B cell (primary cell): Measurements from ENCODE around the gene USO1. TPM values are rescaled to one million over a fixed set of nuclear protein-coding genes. Genes with fewer than 3 reads are reported as not detected.

Source experiments
- ATAC-seq: fragments of 200-7000 bp; cut with Tn5 transposase; one replicate; pipeline ENCODE4 v1.10.0; 2021; ENCODE audit warnings: low read depth, mild to moderate bottlenecking, moderate number of reproducible peaks, moderate library complexity
- CTCF ChIA-PET: fragments of 350-600 bp; sonication (Branson Sonifier 250); formaldehyde crosslinking; loops from one replicate; lab custom pipeline; 2021; ENCODE audit warnings: antibody characterized with exemption, inconsistent platforms; lab: Charles Lee
- POLR2A ChIA-PET: fragments of 350-600 bp; sonication (Branson Sonifier 250); formaldehyde crosslinking; loops from one replicate; lab custom pipeline; 2021; ENCODE audit warnings: antibody characterized with exemption; lab: Charles Lee
- DNase-seq: peaks from one replicate; pipeline ENCODE4 v3.0.0; 2013
- H2AFZ ChIP-seq: 2 replicates; pipeline ENCODE4 v1.6.1; 2012; ENCODE audit warnings: mild to moderate bottlenecking, low read depth, low read length; ENCODE audit not compliant: insufficient read depth, poor library complexity, severe bottlenecking
- H3K27ac ChIP-seq, 2 donors: 1 replicate in 1 of 2; 2 replicates in 1 of 2; pipeline ENCODE4 v1.5.1; 2012 to 2013; ENCODE audit warnings: low read length in 2 of 2, mild to moderate bottlenecking in 2 of 2, moderate library complexity in 1 of 2
- H3K27me3 ChIP-seq, 4 experiments: fragments of 200-600 bp in 1 of 4; sonication (generic) in 1 of 4; replicated peaks in 1 of 4; 1 replicate in 2 of 4; 2 replicates in 2 of 4; pipeline versions ENCODE4 v1.6.1 to v1.7.0; 2013 to 2016; ENCODE audit warnings: low read length in 3 of 4, mild to moderate bottlenecking in 2 of 4, mixed read lengths in 1 of 4, moderate library complexity in 1 of 4; ENCODE audit not compliant: insufficient read depth in 4 of 4, control insufficient read depth in 3 of 4; ENCODE audit errors: control extremely low read depth in 1 of 4
- H3K36me3 ChIP-seq, 2 experiments: replicated peaks in 1 of 2; 1 replicate in 1 of 2; 2 replicates in 1 of 2; pipeline versions ENCODE4 v1.6.1 to v1.7.1; 2013; ENCODE audit warnings: low read length in 1 of 2; ENCODE audit not compliant: insufficient read depth in 2 of 2, control insufficient read depth in 1 of 2; ENCODE audit errors: control extremely low read depth in 1 of 2, extremely low read depth in 1 of 2
- H3K4me1 ChIP-seq, 2 donors: fragments of 200-600 bp in 1 of 2; sonication (generic) in 1 of 2; 1 replicate in 1 of 2; 2 replicates in 1 of 2; pipeline versions ENCODE4 v1.5.1 to v1.6.1; 2013 to 2017; ENCODE audit warnings: low read length in 2 of 2; ENCODE audit not compliant: control insufficient read depth in 2 of 2, insufficient read depth in 2 of 2
- H3K4me2 ChIP-seq: replicated peaks from 2 replicates; pipeline ENCODE3; 2012; ENCODE audit warnings: mild to moderate bottlenecking, low read depth, low read length; ENCODE audit not compliant: poor library complexity, severe bottlenecking
- H3K4me3 ChIP-seq, 5 experiments: fragments of 200-600 bp in 1 of 5; sonication (generic) in 1 of 5; 1 replicate in 3 of 5; 2 replicates in 2 of 5; pipeline versions ENCODE4 v1.5.1 to v1.7.0; 2011 to 2016; ENCODE audit warnings: low read length in 4 of 5, mild to moderate bottlenecking in 4 of 5, low read depth in 2 of 5, control low read depth in 1 of 5, moderate library complexity in 1 of 5; ENCODE audit not compliant: insufficient read depth in 1 of 5; ENCODE audit errors: control extremely low read depth in 1 of 5, extremely low read depth in 1 of 5
- H3K79me2 ChIP-seq: fragments of 200-600 bp; sonication (generic); one replicate; pipeline ENCODE4 v1.6.0; 2016; ENCODE audit warnings: low read length; ENCODE audit not compliant: control insufficient read depth, insufficient read depth
- H3K9ac ChIP-seq: fragments of 200-600 bp; sonication (generic); 2 replicates; pipeline ENCODE4 v1.6.1; 2017; ENCODE audit warnings: mild to moderate bottlenecking, low read length, moderate library complexity
- H3K9me3 ChIP-seq, 3 donors: one replicate each; pipeline versions ENCODE4 v1.6.1 to v1.7.1; 2013; ENCODE audit warnings: low read length in 2 of 3; ENCODE audit not compliant: control insufficient read depth in 2 of 3, insufficient read depth in 1 of 3; ENCODE audit errors: control extremely low read depth in 1 of 3
- H4K20me1 ChIP-seq: 2 replicates; pipeline ENCODE4 v1.6.0; 2012; ENCODE audit warnings: mild to moderate bottlenecking, low read length; ENCODE audit not compliant: insufficient read depth, control insufficient read depth, poor library complexity, severe bottlenecking
- H3K27ac Mint-ChIP-seq: one replicate; pipeline ENCODE4 v1.8.0; 2021; ENCODE audit warnings: mixed read lengths
- H3K27me3 Mint-ChIP-seq: one replicate; pipeline ENCODE4 v1.8.0; 2021; ENCODE audit warnings: mixed read lengths
- H3K4me1 Mint-ChIP-seq: one replicate; pipeline ENCODE4 v1.8.0; 2021; ENCODE audit warnings: mixed read lengths
- H3K4me3 Mint-ChIP-seq: one replicate; pipeline ENCODE4 v1.8.0; 2021; ENCODE audit warnings: mixed read lengths
- H3K9me3 Mint-ChIP-seq: one replicate; pipeline ENCODE4 v1.8.0; 2022; ENCODE audit warnings: mixed read lengths; ENCODE audit not compliant: insufficient read depth
- CTCF ChIP-seq: fragments of 200-600 bp; IDR thresholded peaks from one replicate; pipeline ENCODE4 v1.8.0; 2022; ENCODE audit warnings: antibody characterized with exemption, mild to moderate bottlenecking
- EZH2 ChIP-seq: IDR thresholded peaks from 2 replicates; pipeline ENCODE4 v1.6.1; 2012; ENCODE audit warnings: borderline replicate concordance, low read depth, mild to moderate bottlenecking, moderate library complexity, low read length; ENCODE audit not compliant: insufficient read depth, poor library complexity, severe bottlenecking
- WGBS: methylation state at CpG from one replicate; pipeline ENCODE4 v1.1.5; 2013; ENCODE audit warnings: missing lambda C conversion rate; ENCODE audit not compliant: insufficient coverage; 5-methylcytosine and 5-hydroxymethylcytosine counted together
- intact Hi-C: fragments of 100-400 bp; cut with micrococcal nuclease; formaldehyde crosslinking; loops from one replicate; pipeline ENCODE4 v1.10.0; 2022
- polyA plus RNA-seq: library from polyadenylated mRNA; depleted of rRNA; stranded (reverse); fragments of >200 nt; gene quantifications from 2 replicates; pipeline ENCODE4 v1.2.3, GENCODE V29; 2012
- small RNA-seq: library from RNA; depleted of rRNA; stranded (forward); fragments of <200 nt; gene quantifications from one replicate; pipeline ENCODE3, GENCODE V24; 2012; ENCODE audit warnings: low replicate concordance, low read depth; ENCODE audit not compliant: insufficient read length
- total RNA-seq, 2 donors: library from RNA; stranded (reverse); fragments of 120-200 nt in 1 of 2; gene quantifications; 1 replicate in 1 of 2; 2 replicates in 1 of 2; pipeline versions ENCODE4 v1.2.3 to v1.2.4, GENCODE V29; 2013 to 2022

The USO1 gene
- total and polyA plus RNA-seq, 2 donors (not counting 1 experiment from before 2014, with no cell fraction given), result 12.3 to 45.0 TPM

GRCh38 chr4:75860606-75861005, 136.2 kb downstream of the USO1 start:
- ATAC-seq (no peak), DNase-seq (no peak)
- Histone ChIP-seq H3K9ac (no peak overlapping the region), H3K27me3 (peaks cover 0 to 2% (median 0%) of the 10 kb centered on the region in 4 experiments), H3K36me3 (no peaks in the 10 kb centered on the region), H3K27ac (no peak overlapping the region), H2AFZ (no peak overlapping the region), H3K4me2 (no peak overlapping the region), H3K4me3 (no peak overlapping the region), H3K4me1 (no peaks in the 10 kb centered on the region), H4K20me1 (no peaks in the 10 kb centered on the region), H3K79me2 (no peaks in the 10 kb centered on the region), H3K9me3 (no peaks in the 10 kb centered on the region)
- Mint-ChIP-seq H3K4me3 (no peak overlapping the region), H3K27me3 (peaks cover 10% of the 10 kb centered on the region), H3K27ac (no peak overlapping the region), H3K4me1 (no peaks in the 10 kb centered on the region), H3K9me3 (peaks cover 2% of the 10 kb centered on the region)
- ChIA-PET POLR2A (no interaction called here), CTCF (interaction anchor here (1.1 kb wide), 1 partner anchor 35 kb away, joined by 3 read pairs; no protein-coding TSS in a partner anchor)
- 95% methylated on average over 4 of the region's 5 CpGs for WGBS
- TF ChIP-seq EZH2 (no peak), CTCF (no peak)
- intact Hi-C loops, result no loop called here

Small RNA genes within 50 kb of the gene (small RNA-seq; reads per million reads assigned to genes)
- gene RNU2-16P, result not detected

Other genes with a start within 250 kb of the USO1 start
- 33.3 and 34.5 TPM in 2 replicates for gene RCHY1, start 210.2 kb upstream of the USO1 start, total RNA-seq
- gene RCHY1, start 210.2 kb upstream of the USO1 start, polyA plus RNA-seq, result 19.7 and 19.8 TPM in 2 replicates
- gene THAP6, start 210.1 kb upstream of the USO1 start, total RNA-seq, result 34.5 and 38.3 TPM in 2 replicates
- 8.9 and 11.1 TPM in 2 replicates for gene THAP6, start 210.1 kb upstream of the USO1 start, polyA plus RNA-seq
- gene ODAPH, start 168.5 kb upstream of the USO1 start, total RNA-seq, result 0.36 and 0.81 TPM in 2 replicates
- 0.09 TPM in 1 of 2 replicates, not detected in the other for gene ODAPH, start 168.5 kb upstream of the USO1 start, polyA plus RNA-seq
- gene CDKL2, start 94.0 kb upstream of the USO1 start, total RNA-seq, result 0.27 and 0.81 TPM in 2 replicates
- gene CDKL2, start 94.0 kb upstream of the USO1 start, polyA plus RNA-seq, result not detected in 2 replicates
- 154 and 155 TPM in 2 replicates for gene G3BP2, start 51.2 kb upstream of the USO1 start, total RNA-seq
- 33.0 and 133 TPM in 2 replicates for gene G3BP2, start 51.2 kb upstream of the USO1 start, polyA plus RNA-seq
- 0.07 and 0.24 TPM in 2 replicates for gene PPEF2, start 177.9 kb downstream of the USO1 start, total RNA-seq
- 0.10 and 0.32 TPM in 2 replicates for gene PPEF2, start 177.9 kb downstream of the USO1 start, polyA plus RNA-seq
- gene NAAA, start 216.4 kb downstream of the USO1 start, total RNA-seq, result 50.4 and 51.4 TPM in 2 replicates
- gene NAAA, start 216.4 kb downstream of the USO1 start, polyA plus RNA-seq, result 51.4 and 55.2 TPM in 2 replicates